A673 (cell line): ENCODE measurements around the gene PRKAG2. TPM values are rescaled to one million over a fixed set of nuclear protein-coding genes. Genes with fewer than 3 reads are reported as not detected.

ENCODE experiments used
- BruUV-seq: library from RNA; stranded (reverse); fragments of 400-500 nt; replicated peaks from 2 replicates; lab custom pipeline; 2021; lab: Mats Ljungman, UMichigan
- CTCF ChIA-PET: fragments of 300-600 bp; sonication (Branson Sonifier 250); formaldehyde crosslinking; loops from one replicate; lab custom pipeline; 2022; ENCODE audit warnings: antibody characterized with exemption; lab: Charles Lee
- POLR2A ChIA-PET: fragments of 300-600 bp; sonication (Branson Sonifier 250); formaldehyde crosslinking; loops from one replicate; lab custom pipeline; 2022; ENCODE audit warnings: antibody characterized with exemption; ENCODE audit not compliant: low non-redundant PET; lab: Charles Lee
- DNase-seq: peaks from one replicate; pipeline ENCODE4 v3.0.0-alpha.2; 2015; ENCODE audit warnings: low spot score
- H3K27ac ChIP-seq: fragments of 200-600 bp; sonication (generic); 2 replicates; pipeline ENCODE4 v1.5.1; 2016; ENCODE audit warnings: mixed run types, low read depth, mild to moderate bottlenecking, mixed read lengths, antibody characterized with exemption, low read length; ENCODE audit not compliant: poor library complexity, severe bottlenecking
- H3K27me3 ChIP-seq: fragments of 200-600 bp; sonication (generic); replicated peaks from 2 replicates; pipeline ENCODE4 v1.6.1; 2017; ENCODE audit warnings: mixed run types, low read depth, mild to moderate bottlenecking, mixed read lengths, antibody characterized with exemption, low read length; ENCODE audit not compliant: insufficient read depth, poor library complexity
- H3K36me3 ChIP-seq: fragments of 200-600 bp; sonication (generic); 2 replicates; pipeline ENCODE4 v1.6.1; 2016; ENCODE audit warnings: mixed run types, mild to moderate bottlenecking, mixed read lengths, antibody characterized with exemption, low read length; ENCODE audit not compliant: insufficient read depth, poor library complexity, severe bottlenecking
- H3K4me1 ChIP-seq: fragments of 200-600 bp; sonication (generic); 2 replicates; pipeline ENCODE4 v1.6.1; 2017; ENCODE audit warnings: mixed run types, mild to moderate bottlenecking, mixed read lengths, antibody characterized with exemption, low read length; ENCODE audit not compliant: insufficient read depth, poor library complexity, severe bottlenecking
- H3K4me3 ChIP-seq: fragments of 200-600 bp; sonication (generic); 2 replicates; pipeline ENCODE4 v1.5.1; 2016; ENCODE audit warnings: low read depth, mixed run types, mild to moderate bottlenecking, mixed read lengths, low read length; ENCODE audit not compliant: poor library complexity, severe bottlenecking
- H3K9me3 ChIP-seq: fragments of 200-600 bp; sonication (generic); 2 replicates; pipeline ENCODE4 v1.6.1; 2016; ENCODE audit warnings: mixed run types, low read depth, mild to moderate bottlenecking, mixed read lengths, antibody characterized with exemption, low read length; ENCODE audit not compliant: poor library complexity, severe bottlenecking
- CTCF ChIP-seq: fragments of 300-800, 200-600 bp; sonication (generic); conservative IDR thresholded peaks from 2 replicates; pipeline ENCODE4 v1.5.1; 2017; ENCODE audit warnings: low read depth, mild to moderate bottlenecking, antibody characterized with exemption, low read length, moderate library complexity, mixed read lengths
- EZH2 ChIP-seq: fragments of 200-600 bp; sonication (generic); IDR thresholded peaks from 2 replicates; pipeline ENCODE4 v1.6.1; 2017; ENCODE audit warnings: borderline replicate concordance, low read depth, mild to moderate bottlenecking, mixed read lengths, antibody characterized with exemption, low read length; ENCODE audit not compliant: poor library complexity, severe bottlenecking
- intact Hi-C: fragments of 100-400 bp; cut with micrococcal nuclease; formaldehyde crosslinking; loops from one replicate; pipeline ENCODE4 v1.10.0; 2022; ENCODE audit not compliant: unreplicated experiment
- total RNA-seq: library from RNA; stranded (reverse); gene quantifications from 2 replicates; pipeline ENCODE4 v1.2.3, GENCODE V29; 2021

Gene PRKAG2
- total RNA-seq, 1 experiment from 2014 or later: 11.6 TPM

- H3K27ac ChIP-seq: no peak overlapping the region
- no peaks in the 10 kb centered on the region for H3K27me3 ChIP-seq
- H3K36me3 ChIP-seq: no peaks in the 10 kb centered on the region
- no peaks in the 10 kb centered on the region for H3K4me1 ChIP-seq
- intact Hi-C loops: no loop called here
- BruUV-seq: no TSS peak
- POLR2A ChIA-PET: no interaction called here
- CTCF ChIA-PET: no interaction called here
- H3K4me3 ChIP-seq: no peak overlapping the region
- DNase-seq: no peak
- TF ChIP-seq CTCF (no peak), EZH2 (no peak)
- no peaks in the 10 kb centered on the region for H3K9me3 ChIP-seq
Measured at GRCh38 chr7:151693140-151693539, 183.8 kb downstream of the PRKAG2 start.

- ChIA-PET CTCF (no interaction called here), POLR2A (no interaction called here)
- Histone ChIP-seq H3K4me3 (no peak overlapping the region), H3K27me3 (no peaks in the 10 kb centered on the region), H3K9me3 (no peaks in the 10 kb centered on the region), H3K27ac (no peak overlapping the region), H3K4me1 (no peaks in the 10 kb centered on the region), H3K36me3 (no peaks in the 10 kb centered on the region)
- no peak for DNase-seq
- intact Hi-C loops: no loop called here
- BruUV-seq: no TSS peak
- TF ChIP-seq EZH2: no peak
- no peak for TF ChIP-seq CTCF
Measured at GRCh38 chr7:151692721-151693120, 184.2 kb downstream of the PRKAG2 start.

- no peaks in the 10 kb centered on the region for H3K4me1 ChIP-seq
- ChIA-PET CTCF (no interaction called here), POLR2A (no interaction called here)
- H3K27ac ChIP-seq: no peak overlapping the region
- no peaks in the 10 kb centered on the region for H3K9me3 ChIP-seq
- no TSS peak for BruUV-seq
- no peak for DNase-seq
- no peak overlapping the region for H3K4me3 ChIP-seq
- intact Hi-C loops: no loop called here
- H3K36me3 ChIP-seq: no peaks in the 10 kb centered on the region
- no peaks in the 10 kb centered on the region for H3K27me3 ChIP-seq
- TF ChIP-seq CTCF (no peak), EZH2 (no peak)
Measured at GRCh38 chr7:151691449-151691848, 185.5 kb downstream of the PRKAG2 start.
